Neutrophil (primary cell): ENCODE measurements around the gene FCAMR.

Experiments used
- H3K27ac ChIP-seq: fragments of 200-600 bp; sonication (generic); 2 replicates; pipeline ENCODE4 v1.5.1; 2016; ENCODE audit warnings: mild to moderate bottlenecking, moderate library complexity
- H3K27me3 ChIP-seq: fragments of 200-600 bp; sonication (generic); 2 replicates; pipeline ENCODE4 v1.6.0; 2016; ENCODE audit warnings: mild to moderate bottlenecking
- H3K36me3 ChIP-seq: fragments of 200-600 bp; sonication (generic); 2 replicates; pipeline ENCODE4 v1.5.1; 2017
- H3K4me1 ChIP-seq, 2 experiments: fragments of 200-600 bp in 1 of 2; sonication (generic) in 1 of 2; 1 replicate in 1 of 2; 2 replicates in 1 of 2; pipeline versions ENCODE4 v1.5.1 to v1.6.1; 2013 to 2016; ENCODE audit warnings: low read depth in 1 of 2, low read length in 1 of 2, mild to moderate bottlenecking in 1 of 2, moderate library complexity in 1 of 2; ENCODE audit not compliant: control insufficient read depth in 1 of 2, insufficient read depth in 1 of 2
- H3K4me3 ChIP-seq, 2 experiments: fragments of 200-600 bp in 1 of 2; sonication (generic) in 1 of 2; 1 replicate in 1 of 2; 2 replicates in 1 of 2; pipeline ENCODE4 v1.5.1; 2013 to 2016; ENCODE audit warnings: low read depth in 1 of 2, low read length in 1 of 2, mild to moderate bottlenecking in 1 of 2, moderate library complexity in 1 of 2
- H3K9me3 ChIP-seq: fragments of 200-600 bp; sonication (generic); 2 replicates; pipeline ENCODE4 v1.5.1; 2016
- TF ChIP-seq, protein P1 (sequence below): fragments of 200-600 bp; sonication (generic); IDR thresholded peaks from 2 replicates; pipeline ENCODE4 v1.5.1; 2016; ENCODE audit warnings: antibody characterized with exemption

Gene FCAMR

DNA sequence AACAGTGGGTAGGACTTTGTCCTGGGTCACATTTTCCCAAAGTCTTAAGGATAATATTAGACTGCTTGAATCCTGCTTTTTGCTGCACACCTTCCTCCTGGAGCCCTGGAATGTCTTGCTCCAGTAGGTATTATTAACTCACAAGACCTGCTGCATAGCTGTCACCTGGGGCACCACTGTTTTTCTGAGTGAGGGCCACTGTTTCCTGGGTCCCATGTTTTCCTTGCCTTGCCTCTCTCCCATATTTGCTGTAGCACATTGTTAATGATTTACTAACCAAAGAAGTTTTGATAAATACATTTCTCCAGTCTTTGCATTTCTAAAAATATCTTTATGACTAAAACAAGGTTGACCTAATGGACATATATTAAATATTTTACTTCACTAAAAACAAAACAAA lies 22.5 kb upstream of the FCAMR start:
- H3K36me3 ChIP-seq: no peaks in the 10 kb centered on the region
- peaks cover 0 to 7% of the 10 kb centered on the region in 2 experiments for H3K4me1 ChIP-seq
- no peaks in the 10 kb centered on the region for H3K9me3 ChIP-seq
- H3K27ac ChIP-seq: no peak overlapping the region
- TF ChIP-seq, protein P1, sequence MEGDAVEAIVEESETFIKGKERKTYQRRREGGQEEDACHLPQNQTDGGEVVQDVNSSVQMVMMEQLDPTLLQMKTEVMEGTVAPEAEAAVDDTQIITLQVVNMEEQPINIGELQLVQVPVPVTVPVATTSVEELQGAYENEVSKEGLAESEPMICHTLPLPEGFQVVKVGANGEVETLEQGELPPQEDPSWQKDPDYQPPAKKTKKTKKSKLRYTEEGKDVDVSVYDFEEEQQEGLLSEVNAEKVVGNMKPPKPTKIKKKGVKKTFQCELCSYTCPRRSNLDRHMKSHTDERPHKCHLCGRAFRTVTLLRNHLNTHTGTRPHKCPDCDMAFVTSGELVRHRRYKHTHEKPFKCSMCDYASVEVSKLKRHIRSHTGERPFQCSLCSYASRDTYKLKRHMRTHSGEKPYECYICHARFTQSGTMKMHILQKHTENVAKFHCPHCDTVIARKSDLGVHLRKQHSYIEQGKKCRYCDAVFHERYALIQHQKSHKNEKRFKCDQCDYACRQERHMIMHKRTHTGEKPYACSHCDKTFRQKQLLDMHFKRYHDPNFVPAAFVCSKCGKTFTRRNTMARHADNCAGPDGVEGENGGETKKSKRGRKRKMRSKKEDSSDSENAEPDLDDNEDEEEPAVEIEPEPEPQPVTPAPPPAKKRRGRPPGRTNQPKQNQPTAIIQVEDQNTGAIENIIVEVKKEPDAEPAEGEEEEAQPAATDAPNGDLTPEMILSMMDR: no peak
- no peak overlapping the region for H3K4me3 ChIP-seq
- H3K27me3 ChIP-seq: no peaks in the 10 kb centered on the region

DNA sequence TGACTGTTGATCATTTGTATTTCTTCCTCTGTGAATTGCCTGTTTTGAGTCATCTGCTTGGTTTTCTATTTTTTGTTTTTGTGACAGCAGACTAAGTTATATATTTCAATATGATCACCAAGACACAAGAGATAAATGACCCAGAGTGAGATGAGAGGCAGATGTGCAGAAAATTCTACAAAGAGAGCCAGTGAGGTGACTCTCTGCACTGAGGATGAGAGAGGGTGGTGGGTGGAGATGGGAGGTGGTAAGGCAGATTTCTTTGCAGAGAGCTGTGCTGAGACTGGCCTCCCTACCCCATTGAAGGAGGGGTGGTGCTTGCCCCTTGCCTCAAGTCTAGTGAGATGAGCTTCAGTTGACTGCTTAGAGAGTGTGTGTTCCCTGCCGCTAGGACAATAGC lies 17.6 kb upstream of the FCAMR start:
- H3K4me1 ChIP-seq: peaks cover 0 to 7% of the 10 kb centered on the region in 2 experiments
- no peaks in the 10 kb centered on the region for H3K36me3 ChIP-seq
- TF ChIP-seq, protein P1: no peak
- peaks cover 12% of the 10 kb centered on the region for H3K27me3 ChIP-seq
- H3K27ac ChIP-seq: no peak overlapping the region
- no peaks in the 10 kb centered on the region for H3K9me3 ChIP-seq
- H3K4me3 ChIP-seq: no peak overlapping the region

DNA sequence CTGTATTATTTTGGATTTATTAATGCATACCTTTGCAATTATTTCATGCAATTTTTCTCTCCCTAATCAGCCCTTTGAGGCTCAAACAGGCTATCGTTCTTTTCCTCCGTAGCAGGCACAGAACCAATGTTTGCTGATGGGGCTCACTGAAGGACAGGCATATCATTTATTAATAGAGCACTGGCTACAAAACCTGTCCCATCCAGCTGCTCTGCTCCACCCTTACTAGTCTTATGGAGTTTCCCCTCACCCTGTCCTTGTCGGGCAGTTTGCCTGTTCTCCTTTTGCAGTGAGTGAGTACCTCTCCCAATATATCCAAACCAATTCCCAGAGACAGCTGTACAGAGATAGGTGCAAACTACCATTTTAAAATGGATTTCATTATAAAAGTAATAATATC lies 16.6 kb upstream of the FCAMR start:
- no peaks in the 10 kb centered on the region for H3K9me3 ChIP-seq
- H3K4me1 ChIP-seq: peaks cover 0 to 7% of the 10 kb centered on the region in 2 experiments
- H3K27ac ChIP-seq: no peak overlapping the region
- no peaks in the 10 kb centered on the region for H3K36me3 ChIP-seq
- H3K4me3 ChIP-seq: no peak overlapping the region
- peaks cover 12% of the 10 kb centered on the region for H3K27me3 ChIP-seq
- TF ChIP-seq, protein P1: no peak

DNA sequence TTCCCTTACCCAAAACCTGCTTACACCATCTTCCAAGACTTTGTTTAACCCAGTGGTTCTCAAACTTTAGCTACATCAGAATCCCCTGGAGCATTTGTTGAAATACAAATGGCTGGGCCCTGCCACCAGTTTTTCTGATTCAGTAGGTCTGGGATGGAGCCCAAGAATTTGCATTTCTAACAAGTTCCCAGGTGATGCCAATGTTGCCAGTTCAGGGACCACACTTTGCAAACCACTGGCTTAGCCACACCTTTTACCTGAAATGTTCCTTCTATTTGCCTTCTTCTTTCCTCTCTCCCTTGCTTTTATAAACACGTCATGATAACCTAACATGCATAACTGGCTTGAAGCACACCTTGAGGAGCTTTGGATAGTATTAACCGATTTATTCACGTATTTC lies 16.1 kb upstream of the FCAMR start:
- Histone ChIP-seq H3K4me3 (no peak overlapping the region), H3K27me3 (peaks cover 12% of the 10 kb centered on the region), H3K36me3 (no peaks in the 10 kb centered on the region), H3K27ac (no peak overlapping the region), H3K9me3 (no peaks in the 10 kb centered on the region), H3K4me1 (peaks cover 0 to 7% of the 10 kb centered on the region in 2 experiments)
- TF ChIP-seq, protein P1: no peak

DNA sequence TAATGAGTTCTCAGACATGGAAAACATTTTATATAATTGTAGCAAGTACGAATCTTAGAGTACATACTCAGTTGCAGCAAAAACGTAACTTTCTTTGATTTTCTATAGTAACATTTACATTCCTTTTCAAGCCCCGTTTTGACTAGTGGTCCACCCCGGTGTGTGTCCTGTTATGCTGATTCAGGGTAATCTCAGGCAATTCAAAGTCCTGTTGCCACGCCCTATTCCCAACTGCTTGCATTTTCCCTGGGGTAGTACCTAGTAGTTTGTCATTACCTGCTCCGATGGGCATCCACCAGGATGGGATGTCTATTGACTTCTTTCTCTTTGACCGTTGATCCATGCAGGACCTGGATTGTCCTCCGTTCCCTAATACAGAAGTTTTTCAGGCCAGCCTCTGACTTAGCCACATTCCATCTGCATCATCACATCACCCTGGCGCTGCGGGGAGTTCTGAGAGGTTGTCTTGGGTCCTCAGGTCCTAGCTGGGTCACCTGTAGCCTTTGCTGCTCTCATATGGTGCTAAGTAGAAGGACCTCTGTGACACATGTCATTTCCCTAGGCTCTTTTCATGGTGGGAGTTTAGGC lies 15.0 kb upstream of the FCAMR start:
- H3K9me3 ChIP-seq: no peaks in the 10 kb centered on the region
- peaks cover 0 to 7% of the 10 kb centered on the region in 2 experiments for H3K4me1 ChIP-seq
- peaks cover 12% of the 10 kb centered on the region for H3K27me3 ChIP-seq
- TF ChIP-seq, protein P1: no peak
- H3K4me3 ChIP-seq: no peak overlapping the region
- H3K36me3 ChIP-seq: no peaks in the 10 kb centered on the region
- H3K27ac ChIP-seq: no peak overlapping the region
